K562 (cell line): Measurements from ENCODE around the gene DMWD. TPM values are rescaled to one million over a fixed set of nuclear protein-coding genes. Genes with fewer than 3 reads are reported as not detected.
A peak's percentile ranks its signal among the peaks of the same experiment; 100 is the strongest.

Source experiments
- DACH1 ChIP-seq: fragments of 450-650 bp; IDR thresholded peaks from 2 replicates; pipeline ENCODE4 v1.6.1; 2018; ENCODE audit not compliant: partially characterized antibody
- DIDO1 ChIP-seq: fragments of 450-650 bp; IDR thresholded peaks from 2 replicates; pipeline ENCODE4 v1.6.1; 2016; ENCODE audit warnings: low read depth, missing biosample characterization, missing genetic modification characterization
- E4F1 ChIP-seq: fragments of 250-450 bp; sonication (Bioruptor Pico); IDR thresholded peaks from 2 replicates; pipeline ENCODE4 v1.5.0; 2021; ENCODE audit warnings: mild to moderate bottlenecking, borderline replicate concordance
- EP400 ChIP-seq: fragments of 450-650 bp; IDR thresholded peaks from 2 replicates; pipeline ENCODE4 v1.6.1; 2017; ENCODE audit warnings: antibody characterized with exemption, mild to moderate bottlenecking, moderate library complexity
- GABPB1 ChIP-seq: sonication (generic); formaldehyde crosslinking; IDR thresholded peaks from 2 replicates; pipeline ENCODE4 v1.8.0; 2022; ENCODE audit warnings: mild to moderate bottlenecking, missing genetic modification reagents
- GTF2A2 ChIP-seq: IDR thresholded peaks from 2 replicates; pipeline ENCODE4 v1.6.1; 2016; ENCODE audit warnings: mild to moderate bottlenecking, missing genetic modification characterization, missing compliant biosample characterization
- GTF3C2 ChIP-seq: IDR thresholded peaks from 3 replicates; pipeline ENCODE4 v1.6.1; 2011; ENCODE audit warnings: borderline replicate concordance, mild to moderate bottlenecking, moderate library complexity; ENCODE audit not compliant: insufficient read length; ENCODE audit errors: extremely low read depth
- HMG20B ChIP-seq: fragments of 250-450 bp; sonication (Bioruptor Pico); IDR thresholded peaks from 2 replicates; pipeline ENCODE4 v1.5.0; 2021; ENCODE audit warnings: mild to moderate bottlenecking
- KDM1A ChIP-seq, 2 experiments: fragments of 450-650 bp; IDR thresholded peaks; 2 replicates each; pipeline ENCODE4 v1.6.1; 2016; ENCODE audit warnings: mild to moderate bottlenecking in 2 of 2
- MTA1 ChIP-seq: fragments of 450-650 bp; IDR thresholded peaks from 2 replicates; pipeline ENCODE4 v1.6.1; 2017; ENCODE audit warnings: borderline replicate concordance
- NCOA2 ChIP-seq, 2 experiments: fragments of 450-650 bp; IDR thresholded peaks; 2 replicates each; pipeline ENCODE4 v1.6.1; 2018; ENCODE audit warnings: mild to moderate bottlenecking in 2 of 2, moderate library complexity in 1 of 2; ENCODE audit not compliant: partially characterized antibody in 2 of 2
- RREB1 ChIP-seq: fragments of 250-450 bp; sonication (Bioruptor Pico); IDR thresholded peaks from 2 replicates; pipeline ENCODE4 v1.4.0; 2020
- SMC3 ChIP-seq: conservative IDR thresholded peaks from 2 replicates; pipeline ENCODE4 v1.6.1; 2011; ENCODE audit warnings: low read depth, low read length, improper control_type of control experiment; ENCODE audit not compliant: insufficient read depth
- TAL1 ChIP-seq: fragments of 450-650 bp; IDR thresholded peaks from 2 replicates; pipeline ENCODE4 v1.6.1; 2016; ENCODE audit warnings: mild to moderate bottlenecking
- TCF3 ChIP-seq: sonication (generic); formaldehyde crosslinking; IDR thresholded peaks from 2 replicates; pipeline ENCODE4 v1.4.0; 2020; ENCODE audit warnings: mild to moderate bottlenecking, missing genetic modification reagents
- TFAM ChIP-seq: fragments of 250-450 bp; sonication (Bioruptor Pico); conservative IDR thresholded peaks from 2 replicates; pipeline ENCODE4 v1.5.0; 2021; ENCODE audit warnings: mild to moderate bottlenecking, moderate library complexity
- ZBTB8A ChIP-seq: fragments of 450-650 bp; IDR thresholded peaks from 2 replicates; pipeline ENCODE4 v1.6.1; 2018; ENCODE audit warnings: mild to moderate bottlenecking, moderate library complexity; ENCODE audit not compliant: partially characterized antibody
- polyA plus RNA-seq, 8 experiments: library from polyadenylated mRNA; depleted of rRNA in 4 of 8; stranded (reverse) in 5 of 8; unstranded in 3 of 8; fragments of >200 nt; fragmentation: Nextera tagmentation in 2 of 8; fragmentation: Illumina TruSeq in 1 of 8; extraction: Ambion mirVana in 2 of 8; extraction: Trizol in 1 of 8; gene quantifications; 2 replicates each; pipeline versions ENCODE4 v1.2.1 to v1.2.3, GENCODE V29; 2011 to 2014; ENCODE audit warnings: inconsistent platforms in 1 of 8, missing spikeins in 1 of 8
- total RNA-seq, 7 experiments: library from RNA; depleted of rRNA in 6 of 7; stranded (reverse); fragments of >200 nt in 6 of 7; fragmentation: Illumina TruSeq in 2 of 7; extraction: Trizol in 2 of 7; gene quantifications; 2 replicates each; pipeline versions ENCODE4 v1.2.1 to v1.2.3, GENCODE V29; 2011 to 2021; ENCODE audit warnings: low replicate concordance in 1 of 7

The DMWD gene
- total and polyA plus RNA-seq, 9 of the 15 experiments (the other 6 are each of a cell fraction or from before 2014, with no cell fraction given) = 4.7 to 54.6 (median 19.0) TPM

GRCh38 chr19:45768984-45769782 is 23.5 kb downstream of the DMWD start, which contains the start of gene SIX5 (continued):
- TF ChIP-seq GABPB1 (CRISPR knock-in tag) (peak; percentile 71; the same call in 1 of the 2 replicates), NCOA2 (IDR thresholded peaks at IDR 0.05; ENCODE audit: partially characterized antibody in 2 of 2) (no peak), SMC3 (no peak), DACH1 (peak; percentile 100), TFAM (CRISPR knock-in tag) (no peak), DIDO1 (no peak), TAL1 (no peak), EP400 (peak; percentile 64), E4F1 (CRISPR knock-in tag) (no peak), GTF2A2 (tag) (no peak), TCF3 (CRISPR knock-in tag) (peak; percentile 59), KDM1A (IDR thresholded peaks at IDR 0.05) (no peak), RREB1 (CRISPR knock-in tag) (no peak), ZBTB8A (no peak), GTF3C2 (no peak), MTA1 (no peak), HMG20B (no peak)
